HEK293T (cell line): Measurements from ENCODE around the gene SGF29.
"Not testable (repeated sequence)": the region's sequence is repeated elsewhere in the genome, so short reads cannot be mapped to it uniquely, and the experiment has no call there.

ENCODE experiments used
- CTCF ChIA-PET: fragments of 350-600 bp; formaldehyde crosslinking; extraction: SDS; loops from one replicate; lab custom pipeline; 2021; ENCODE audit warnings: antibody characterized with exemption, inconsistent platforms; lab: Yijun Ruan, JAX
- POLR2A ChIA-PET: fragments of 350-600 bp; formaldehyde crosslinking; extraction: SDS; loops from one replicate; lab custom pipeline; 2020; ENCODE audit warnings: antibody characterized with exemption, inconsistent platforms; lab: Yijun Ruan, JAX
- DNase-seq: peaks from one replicate; pipeline ENCODE4 v3.0.0; 2012; ENCODE audit warnings: mixed read lengths; ENCODE audit errors: extremely low spot score
- ARNT ChIP-seq: fragments of 450-650 bp; IDR thresholded peaks from 2 replicates; pipeline ENCODE4 v1.6.1; 2017; ENCODE audit warnings: mild to moderate bottlenecking
- BHLHE40 ChIP-seq: fragments of 450-650 bp; IDR thresholded peaks from 2 replicates; pipeline ENCODE4 v1.6.1; 2016; ENCODE audit warnings: mild to moderate bottlenecking, moderate library complexity, borderline replicate concordance
- CTBP1 ChIP-seq: fragments of 450-650 bp; IDR thresholded peaks from 2 replicates; pipeline ENCODE4 v1.6.1; 2016; ENCODE audit warnings: borderline replicate concordance
- ELF4 ChIP-seq: fragments of 450-650 bp; IDR thresholded peaks from 2 replicates; pipeline ENCODE4 v1.6.1; 2017; ENCODE audit warnings: antibody characterized with exemption
- FOXA1 ChIP-seq: fragments of 450-650 bp; IDR thresholded peaks from 2 replicates; pipeline ENCODE4 v1.6.1; 2016; ENCODE audit warnings: mild to moderate bottlenecking
- FOXK2 ChIP-seq: fragments of 450-650 bp; IDR thresholded peaks from 2 replicates; pipeline ENCODE4 v1.6.1; 2016; ENCODE audit warnings: mild to moderate bottlenecking
- FOXM1 ChIP-seq: fragments of 450-650 bp; IDR thresholded peaks from 2 replicates; pipeline ENCODE4 v1.6.1; 2017; ENCODE audit warnings: mild to moderate bottlenecking, borderline replicate concordance
- HDGF ChIP-seq: fragments of 450-650 bp; IDR thresholded peaks from 2 replicates; pipeline ENCODE4 v1.6.1; 2017; ENCODE audit warnings: antibody characterized with exemption, borderline replicate concordance
- LEF1 ChIP-seq: fragments of 450-650 bp; IDR thresholded peaks from 2 replicates; pipeline ENCODE4 v1.6.1; 2017; ENCODE audit warnings: mild to moderate bottlenecking, borderline replicate concordance
- NFRKB ChIP-seq: fragments of 450-650 bp; IDR thresholded peaks from 2 replicates; pipeline ENCODE4 v1.6.1; 2016; ENCODE audit warnings: mild to moderate bottlenecking, moderate library complexity
- SP1 ChIP-seq: fragments of 450-650 bp; IDR thresholded peaks from 2 replicates; pipeline ENCODE4 v1.6.1; 2017
- TARDBP ChIP-seq: fragments of 450-650 bp; IDR thresholded peaks from 2 replicates; pipeline ENCODE4 v1.6.1; 2016
- ZNF384 ChIP-seq: fragments of 450-650 bp; IDR thresholded peaks from 2 replicates; pipeline ENCODE4 v1.6.1; 2016
- TF ChIP-seq, protein P1 (sequence below): fragments of 450-650 bp; IDR thresholded peaks from 2 replicates; pipeline ENCODE4 v1.6.1; 2016

Gene SGF29

DNA sequence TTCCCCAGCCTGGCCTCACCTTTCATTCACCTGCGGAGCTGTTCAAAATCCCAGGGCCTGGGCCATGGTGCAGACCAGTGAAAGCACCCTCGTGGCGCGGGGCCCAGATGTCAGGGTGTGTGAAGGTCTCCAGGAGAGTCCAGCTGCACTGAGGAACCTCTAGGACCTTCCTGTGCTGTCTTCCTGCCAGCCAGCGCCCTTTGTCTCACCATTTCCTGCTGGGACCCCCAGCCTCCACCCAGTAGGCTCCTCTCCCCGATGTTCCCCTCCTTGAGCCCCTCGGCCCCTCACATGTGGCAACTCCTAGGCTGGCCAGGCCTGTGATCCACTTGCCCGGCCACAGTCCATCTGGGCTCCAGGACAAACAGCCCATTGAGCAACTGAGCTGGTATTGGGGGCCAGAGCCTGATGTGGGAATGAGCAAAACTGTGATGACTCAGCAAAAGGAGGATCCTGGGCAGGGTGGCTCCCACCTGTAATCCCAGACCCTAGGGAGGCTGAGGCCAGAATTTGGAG lies 42.5 kb downstream of the SGF29 start:
- ChIA-PET CTCF (no interaction called here), POLR2A (no interaction called here)
- DNase-seq, result no peak
- TF ChIP-seq HDGF (no peak), TARDBP (no peak), ELF4 (no peak), FOXA1 (no peak), ARNT (no peak), CTBP1 (no peak)

DNA sequence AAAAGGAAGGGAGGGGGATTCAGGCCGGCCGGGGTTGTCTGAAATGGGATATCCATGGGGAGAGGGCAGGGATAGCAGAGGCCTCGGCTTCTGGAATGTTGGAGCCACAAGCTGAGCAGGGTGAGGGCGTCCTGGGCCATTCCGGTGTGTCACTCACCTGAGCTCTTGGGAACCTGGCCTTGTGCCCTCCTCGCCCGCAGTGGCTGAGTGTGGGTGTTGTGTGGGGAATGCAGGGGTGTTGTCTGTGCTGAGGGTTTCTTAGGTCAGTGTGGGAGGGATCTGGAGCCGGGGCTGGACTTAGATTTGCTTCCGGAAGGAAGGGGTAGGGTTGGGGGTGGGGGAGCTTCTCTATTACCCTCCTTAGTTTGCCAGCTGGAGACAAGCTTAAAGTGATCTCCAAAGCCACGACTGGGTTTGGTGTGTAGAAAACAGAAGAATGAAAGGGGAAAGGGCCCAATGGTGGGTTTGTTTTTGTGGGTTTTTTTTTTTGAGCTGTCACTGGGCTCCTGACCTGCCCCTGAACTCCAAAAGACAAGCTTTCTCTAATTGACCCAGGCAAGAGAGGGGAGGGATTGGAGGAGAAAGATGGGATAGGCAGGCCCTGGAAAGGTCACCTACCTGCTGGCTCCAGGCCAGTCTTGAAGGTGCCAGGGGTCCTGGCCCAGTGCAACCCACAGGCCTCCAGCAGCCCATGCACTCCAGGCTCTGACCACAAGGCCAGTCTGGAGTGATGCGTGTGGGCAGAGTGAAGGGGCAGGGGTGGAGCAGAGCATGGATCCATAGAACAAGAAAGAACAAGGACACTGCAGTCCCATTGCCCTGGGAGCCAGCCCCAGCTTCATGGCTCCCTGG lies 43.3 kb downstream of the SGF29 start, which contains the start of gene SULT1A2:
Gene SULT1A2 (minus strand): TSS at position 211 of the 852 bp plus-strand sequence. CDS start 1,120 bp downstream, outside the sequence.
- ChIA-PET CTCF (interaction anchor here (1.2 kb wide), 1 partner anchor 21 kb away, joined by 3 read pairs; no protein-coding TSS in a partner anchor), POLR2A (interaction anchor here (0.9 kb wide), 1 partner anchor 13 kb away, joined by 4 read pairs; the partner anchor contains the start of gene SULT1A1)
- DNase-seq, result no peak
- TF ChIP-seq CTBP1, result no peak
- TF ChIP-seq FOXA1, result no peak
- TF ChIP-seq ARNT, result no peak
- no peak for TF ChIP-seq NFRKB
- no peak for TF ChIP-seq SP1
- no peak for TF ChIP-seq FOXM1
- TF ChIP-seq BHLHE40, result no peak

DNA sequence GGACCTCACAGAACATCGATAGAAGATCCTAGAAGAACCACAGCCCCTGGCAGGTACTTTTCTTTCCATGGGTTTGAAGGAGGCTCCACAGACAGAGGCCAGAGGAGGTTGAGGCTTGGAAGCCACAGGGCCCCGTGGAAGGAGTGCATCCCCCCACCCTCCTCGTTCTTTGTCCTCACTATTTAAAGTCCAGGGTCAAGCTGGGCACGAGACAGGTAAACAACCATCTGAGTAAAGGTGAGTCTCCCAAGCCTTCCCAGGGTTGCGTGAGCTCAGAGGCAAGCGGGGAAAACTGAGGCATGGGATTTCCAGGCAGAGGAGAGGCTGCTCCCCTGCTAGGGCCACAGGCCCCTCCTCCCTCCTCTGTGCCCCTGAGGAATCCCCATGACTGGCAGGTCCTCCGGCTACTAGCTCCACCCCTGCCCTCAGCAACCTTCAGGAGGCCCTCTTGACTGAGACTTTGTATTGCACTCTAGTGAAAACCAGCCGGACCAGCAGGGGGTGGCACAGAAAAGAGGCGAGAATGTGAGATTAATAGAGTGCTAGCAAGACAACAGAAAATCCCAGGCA lies 44.1 kb downstream of the SGF29 start:
- ChIA-PET POLR2A (interaction anchor here (0.9 kb wide), 1 partner anchor 12 kb away, joined by 4 read pairs; the partner anchor contains the start of gene SULT1A1), CTCF (interaction anchor here (1.2 kb wide), 1 partner anchor 20 kb away, joined by 3 read pairs; no protein-coding TSS in a partner anchor)
- TF ChIP-seq ZNF384 (no peak), LEF1 (no peak)
- TF ChIP-seq, protein P1, sequence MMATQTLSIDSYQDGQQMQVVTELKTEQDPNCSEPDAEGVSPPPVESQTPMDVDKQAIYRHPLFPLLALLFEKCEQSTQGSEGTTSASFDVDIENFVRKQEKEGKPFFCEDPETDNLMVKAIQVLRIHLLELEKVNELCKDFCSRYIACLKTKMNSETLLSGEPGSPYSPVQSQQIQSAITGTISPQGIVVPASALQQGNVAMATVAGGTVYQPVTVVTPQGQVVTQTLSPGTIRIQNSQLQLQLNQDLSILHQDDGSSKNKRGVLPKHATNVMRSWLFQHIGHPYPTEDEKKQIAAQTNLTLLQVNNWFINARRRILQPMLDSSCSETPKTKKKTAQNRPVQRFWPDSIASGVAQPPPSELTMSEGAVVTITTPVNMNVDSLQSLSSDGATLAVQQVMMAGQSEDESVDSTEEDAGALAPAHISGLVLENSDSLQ, result peak; percentile 77
- peak; percentile 35 for DNase-seq

DNA sequence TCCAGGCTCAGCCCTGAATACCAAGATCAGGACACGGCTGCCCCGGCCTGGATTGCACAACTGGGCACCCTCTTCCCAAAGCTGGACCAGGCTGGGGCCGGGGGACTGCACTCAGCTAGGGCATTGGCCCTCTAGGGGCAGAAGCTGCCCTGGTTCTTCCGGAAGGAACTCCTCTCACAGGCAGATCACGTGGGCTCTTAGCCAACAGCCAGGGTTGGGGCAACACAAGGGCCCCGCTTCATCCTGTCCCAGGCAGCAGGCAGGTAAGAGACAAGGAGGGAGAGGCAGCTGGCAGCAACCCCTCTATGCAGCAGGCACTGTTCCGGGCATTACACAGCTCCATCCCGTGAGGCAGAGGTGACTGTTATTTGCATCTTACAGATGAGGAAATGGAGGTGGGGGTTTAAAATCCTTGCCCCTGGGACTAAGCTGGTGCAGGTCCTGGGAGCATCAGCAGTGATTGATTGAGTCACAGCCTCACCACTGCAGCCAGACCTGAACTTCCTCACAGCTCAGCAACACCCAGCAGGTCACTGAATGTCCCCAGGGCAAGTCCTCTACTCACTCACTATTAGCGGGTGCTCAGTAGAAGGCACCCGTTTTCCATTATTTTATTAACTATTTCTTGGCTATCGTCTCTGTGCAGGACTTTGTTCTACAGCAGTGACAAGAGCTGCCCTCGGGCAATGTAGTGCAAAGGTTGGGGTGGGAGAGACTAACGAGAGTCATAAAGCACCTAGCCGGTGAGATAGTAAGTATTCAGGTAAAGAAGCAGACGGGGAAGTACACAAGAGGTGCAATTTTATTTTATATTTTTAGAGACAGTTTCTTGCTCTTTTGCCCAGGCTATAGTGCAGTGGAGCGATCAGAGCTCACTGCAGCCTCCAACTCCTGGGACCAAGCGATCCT lies 45.9 kb downstream of the SGF29 start:
- CTCF ChIA-PET, DNase-seq, POLR2A ChIA-PET: not testable (repeated sequence)

DNA sequence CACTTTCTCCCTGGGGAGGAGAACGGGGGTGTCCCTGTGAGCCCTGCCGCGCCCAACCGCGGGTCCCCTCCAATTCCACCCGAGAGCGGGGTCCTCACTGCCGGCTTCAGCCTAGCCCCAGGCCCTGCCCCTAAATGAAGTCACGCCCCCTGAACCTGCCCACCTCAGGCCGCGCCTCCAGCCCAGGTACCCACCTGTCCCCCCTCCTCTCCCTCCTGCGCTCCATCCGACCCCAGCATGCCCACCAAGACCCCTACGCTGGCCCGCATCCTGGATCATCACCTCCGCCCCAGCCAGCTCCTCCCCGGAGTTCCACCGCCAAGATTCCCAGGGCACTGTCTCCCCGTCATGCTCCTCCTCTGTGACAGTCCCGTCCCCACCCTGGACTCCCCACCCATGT lies 47.2 kb downstream of the SGF29 start:
- CTCF ChIA-PET, POLR2A ChIA-PET, DNase-seq: not testable (repeated sequence)

DNA sequence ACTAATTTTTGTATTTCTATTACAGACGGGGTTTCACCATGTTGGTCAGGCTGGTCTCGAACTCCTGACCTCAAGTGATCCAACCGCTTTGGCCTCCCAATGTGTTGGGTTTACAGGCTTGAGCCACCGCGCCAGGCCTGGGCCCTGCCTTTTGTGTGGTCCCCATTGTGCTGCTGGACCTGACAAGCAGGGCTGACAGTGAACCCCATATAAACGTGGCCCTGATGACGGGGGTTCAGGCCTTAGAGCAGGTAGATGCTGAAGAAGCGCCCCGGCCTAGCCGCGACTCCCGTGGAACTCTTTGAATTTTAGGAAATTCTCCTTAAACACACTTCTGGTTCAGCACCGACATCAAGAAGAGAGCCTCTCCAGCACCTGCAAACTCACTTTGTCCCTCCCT lies 47.9 kb downstream of the SGF29 start:
- POLR2A ChIA-PET, CTCF ChIA-PET, DNase-seq: not testable (repeated sequence)

DNA sequence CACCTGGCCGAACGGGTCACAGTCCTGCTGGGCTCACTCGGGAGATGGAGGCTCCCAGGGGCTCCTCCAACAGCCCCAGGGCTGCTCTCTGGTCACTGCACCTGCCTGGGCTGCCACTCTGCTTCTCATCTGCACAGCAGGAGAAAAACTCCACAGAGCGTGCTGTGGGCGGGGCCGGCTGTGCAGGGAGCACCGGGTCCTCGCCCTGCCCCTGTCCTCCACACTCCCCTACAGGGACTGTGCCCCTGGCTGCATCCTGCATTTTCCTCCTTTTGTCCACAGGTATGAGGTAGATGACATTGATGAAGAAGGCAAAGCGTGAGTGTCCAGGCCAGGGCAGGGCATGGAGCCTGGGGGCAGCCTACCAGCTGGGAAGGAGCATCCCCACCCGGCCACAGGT lies 48.3 kb downstream of the SGF29 start:
- DNase-seq, CTCF ChIA-PET, POLR2A ChIA-PET: not testable (repeated sequence)

DNA sequence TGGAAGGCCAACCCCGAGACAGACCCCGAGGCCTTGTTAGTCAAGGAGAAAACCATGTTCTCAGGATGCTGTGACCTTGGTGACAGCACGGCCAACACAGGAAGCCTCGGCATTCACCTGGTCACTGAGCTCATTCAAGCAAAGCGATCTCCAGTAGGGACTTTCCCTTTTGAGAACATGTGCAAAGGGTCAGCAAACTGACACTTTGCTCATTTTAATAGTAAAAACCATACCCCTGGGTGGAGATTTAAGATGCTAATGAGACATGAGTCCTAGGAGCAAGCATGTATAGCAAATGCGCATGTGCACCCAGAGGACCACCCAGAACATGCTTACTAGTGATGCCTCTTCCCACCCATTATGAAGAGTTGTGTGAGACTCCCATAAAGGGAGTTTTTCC lies 48.8 kb downstream of the SGF29 start:
- CTCF ChIA-PET, result no interaction called here
- POLR2A ChIA-PET, result no interaction called here
- no peak for DNase-seq

More for the DNA sequence above, 48.8 kb downstream of the SGF29 start:
- TF ChIP-seq TARDBP, result no peak
- no peak for TF ChIP-seq FOXK2
- TF ChIP-seq FOXA1, result no peak
